ENCODE results near the gene P2RY14. TPM values are rescaled to one million over a fixed set of nuclear protein-coding genes. Genes with fewer than 3 reads are reported as not detected.
"Not testable (repeated sequence)": the region's sequence is repeated elsewhere in the genome, so short reads cannot be mapped to it uniquely, and the experiment has no call there.

The P2RY14 gene
- total RNA-seq, 3 donors from 2014 or later (not counting 1 experiment from before 2014, with no cell fraction given): 0.25 to 0.93 (median 0.31) TPM

DNA sequence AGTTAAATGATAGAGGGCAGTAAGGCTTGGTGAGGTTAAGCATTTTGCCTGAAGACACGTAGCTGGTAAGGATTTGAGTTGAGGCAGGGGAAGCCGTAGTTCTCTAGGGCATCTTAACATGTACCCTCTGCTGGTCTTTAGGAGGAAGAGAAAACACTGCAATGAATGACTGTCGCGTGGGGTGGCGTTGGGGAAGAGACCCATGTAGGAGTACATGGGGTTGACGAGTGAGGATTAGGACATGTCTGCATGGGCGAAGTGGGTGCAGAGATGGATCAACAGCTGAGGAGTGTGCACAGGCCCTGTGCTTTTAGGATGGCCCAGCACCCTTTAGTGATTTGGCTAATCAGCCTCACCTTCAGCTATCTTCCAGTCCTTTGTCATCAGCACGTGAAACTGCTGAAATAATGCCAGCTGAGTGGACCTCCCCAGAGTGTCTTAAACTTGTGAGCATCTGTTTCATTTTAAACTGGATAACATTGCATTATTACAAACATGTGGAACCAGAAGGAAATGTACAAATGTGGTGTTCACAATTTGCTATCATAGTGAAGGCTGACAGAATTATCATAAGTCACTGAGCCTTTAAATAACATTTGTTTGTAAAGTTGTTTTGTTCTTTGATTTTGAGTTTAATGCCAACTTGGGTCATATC is 15.3 kb downstream of the P2RY14 start:
- no peaks in the 10 kb centered on the region for H3K4me1 Mint-ChIP-seq
- ATAC-seq (no peak), DNase-seq (no peak)
- TF ChIP-seq, protein P1, sequence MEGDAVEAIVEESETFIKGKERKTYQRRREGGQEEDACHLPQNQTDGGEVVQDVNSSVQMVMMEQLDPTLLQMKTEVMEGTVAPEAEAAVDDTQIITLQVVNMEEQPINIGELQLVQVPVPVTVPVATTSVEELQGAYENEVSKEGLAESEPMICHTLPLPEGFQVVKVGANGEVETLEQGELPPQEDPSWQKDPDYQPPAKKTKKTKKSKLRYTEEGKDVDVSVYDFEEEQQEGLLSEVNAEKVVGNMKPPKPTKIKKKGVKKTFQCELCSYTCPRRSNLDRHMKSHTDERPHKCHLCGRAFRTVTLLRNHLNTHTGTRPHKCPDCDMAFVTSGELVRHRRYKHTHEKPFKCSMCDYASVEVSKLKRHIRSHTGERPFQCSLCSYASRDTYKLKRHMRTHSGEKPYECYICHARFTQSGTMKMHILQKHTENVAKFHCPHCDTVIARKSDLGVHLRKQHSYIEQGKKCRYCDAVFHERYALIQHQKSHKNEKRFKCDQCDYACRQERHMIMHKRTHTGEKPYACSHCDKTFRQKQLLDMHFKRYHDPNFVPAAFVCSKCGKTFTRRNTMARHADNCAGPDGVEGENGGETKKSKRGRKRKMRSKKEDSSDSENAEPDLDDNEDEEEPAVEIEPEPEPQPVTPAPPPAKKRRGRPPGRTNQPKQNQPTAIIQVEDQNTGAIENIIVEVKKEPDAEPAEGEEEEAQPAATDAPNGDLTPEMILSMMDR (IDR thresholded peaks at IDR 0.05): no peak
- WGBS (ENCODE audit: insufficient coverage): 97% methylated on average over 8 of the region's 8 CpGs
- H3K27ac Mint-ChIP-seq: no peak overlapping the region
- H3K4me3 ChIP-seq (ENCODE audit: low read length): no peak overlapping the region
- no peaks in the 10 kb centered on the region for H3K36me3 ChIP-seq (ENCODE audit: control insufficient read depth, insufficient read depth, low read length)
- H3K36me3 Mint-ChIP-seq: no peaks in the 10 kb centered on the region
- H3K27me3 ChIP-seq (ENCODE audit: control insufficient read depth, insufficient read depth, low read length): no peaks in the 10 kb centered on the region
- no peaks in the 10 kb centered on the region for H3K9me3 Mint-ChIP-seq
- H3K4me3 Mint-ChIP-seq: no peak overlapping the region
- H3K27me3 Mint-ChIP-seq (ENCODE audit: low read depth in 2 of 2): peaks cover 0 to 2% of the 10 kb centered on the region in 2 donors
- H3K9me3 ChIP-seq (ENCODE audit: control insufficient read depth, insufficient read depth, low read length): no peaks in the 10 kb centered on the region
- peaks cover 7% of the 10 kb centered on the region for H3K4me1 ChIP-seq (ENCODE audit: control insufficient read depth, insufficient read depth, low read length)
- H3K27ac ChIP-seq (ENCODE audit: low read length): no peak overlapping the region
- intact Hi-C loops (cut with micrococcal nuclease): no loop called here

DNA sequence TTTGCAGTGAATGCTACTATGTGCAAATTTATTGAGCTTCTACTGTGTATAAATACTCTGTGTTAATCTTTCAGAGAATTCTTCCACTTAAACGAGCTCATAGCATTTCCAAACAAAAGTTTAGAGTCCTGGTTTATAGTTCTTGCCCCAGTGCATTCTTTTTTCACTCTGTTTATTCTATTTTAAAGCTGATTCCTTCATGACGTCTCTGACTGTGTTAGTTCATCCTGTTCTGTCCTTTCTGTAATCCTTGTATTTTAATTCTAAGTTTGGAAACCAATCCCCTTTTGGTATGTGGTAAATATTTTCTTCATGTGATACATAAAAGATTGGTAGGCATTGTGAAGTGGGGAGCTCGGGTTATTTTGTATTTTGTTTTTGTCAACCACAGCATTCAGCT is 18.7 kb downstream of the P2RY14 start:
- H3K4me1 Mint-ChIP-seq: no peaks in the 10 kb centered on the region
- peaks cover 0 to 12% of the 10 kb centered on the region in 2 donors for H3K27me3 Mint-ChIP-seq (ENCODE audit: low read depth in 2 of 2)
- no peak overlapping the region for H3K4me3 Mint-ChIP-seq
- no peaks in the 10 kb centered on the region for H3K9me3 Mint-ChIP-seq
- no peaks in the 10 kb centered on the region for H3K4me1 ChIP-seq (ENCODE audit: control insufficient read depth, insufficient read depth, low read length)
- H3K4me3 ChIP-seq (ENCODE audit: low read length): no peak overlapping the region
- H3K27ac Mint-ChIP-seq: no peak overlapping the region
- 84% methylated on average over 3 of the region's 3 CpGs for WGBS (ENCODE audit: insufficient coverage)
- H3K36me3 Mint-ChIP-seq: no peaks in the 10 kb centered on the region
- no peaks in the 10 kb centered on the region for H3K36me3 ChIP-seq (ENCODE audit: control insufficient read depth, insufficient read depth, low read length)
- DNase-seq (no peak), ATAC-seq (no peak)
- intact Hi-C loops (cut with micrococcal nuclease): no loop called here
- H3K27me3 ChIP-seq (ENCODE audit: control insufficient read depth, insufficient read depth, low read length): no peaks in the 10 kb centered on the region
- H3K9me3 ChIP-seq (ENCODE audit: control insufficient read depth, insufficient read depth, low read length): no peaks in the 10 kb centered on the region
- TF ChIP-seq, protein P1 (IDR thresholded peaks at IDR 0.05): no peak
- H3K27ac ChIP-seq (ENCODE audit: low read length): no peak overlapping the region

DNA sequence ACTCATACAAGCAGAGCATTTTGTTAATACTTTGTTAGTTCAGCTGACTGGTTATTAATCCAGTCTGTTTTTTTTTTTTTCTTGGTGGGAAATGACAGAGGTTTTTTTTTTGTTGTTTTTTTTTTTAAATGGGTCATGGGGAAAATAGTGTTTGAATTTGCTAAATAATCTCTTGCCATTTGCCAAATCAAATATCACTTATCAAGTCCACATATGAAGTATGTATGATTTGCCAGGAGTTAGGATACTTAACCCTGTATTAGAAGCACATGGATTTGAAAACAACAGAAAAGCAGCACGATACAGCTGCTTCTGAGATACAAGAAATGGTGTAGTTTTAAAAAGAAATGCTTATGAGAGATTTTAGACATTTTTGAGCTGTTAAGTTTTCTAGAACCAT is 21.6 kb downstream of the P2RY14 start:
- Histone ChIP-seq H3K9me3 (ENCODE audit: control insufficient read depth, insufficient read depth, low read length) (no peaks in the 10 kb centered on the region), H3K4me3 (ENCODE audit: low read length) (no peak overlapping the region), H3K4me1 (ENCODE audit: control insufficient read depth, insufficient read depth, low read length) (no peaks in the 10 kb centered on the region), H3K27ac (ENCODE audit: low read length) (no peak overlapping the region), H3K36me3 (ENCODE audit: control insufficient read depth, insufficient read depth, low read length) (no peaks in the 10 kb centered on the region), H3K27me3 (ENCODE audit: control insufficient read depth, insufficient read depth, low read length) (no peaks in the 10 kb centered on the region)
- H3K27ac Mint-ChIP-seq: no peak overlapping the region
- no peak overlapping the region for H3K4me3 Mint-ChIP-seq
- 94% methylated on average over 1 of the region's 1 CpG for WGBS (ENCODE audit: insufficient coverage)
- H3K4me1 Mint-ChIP-seq: no peaks in the 10 kb centered on the region
- no peak for ATAC-seq
- intact Hi-C loops (cut with micrococcal nuclease): no loop called here
- TF ChIP-seq, protein P1 (IDR thresholded peaks at IDR 0.05): no peak
- no peaks in the 10 kb centered on the region for H3K36me3 Mint-ChIP-seq
- H3K9me3 Mint-ChIP-seq: no peaks in the 10 kb centered on the region
- peaks cover 0 to 12% of the 10 kb centered on the region in 2 donors for H3K27me3 Mint-ChIP-seq (ENCODE audit: low read depth in 2 of 2)
- no peak for DNase-seq

DNA sequence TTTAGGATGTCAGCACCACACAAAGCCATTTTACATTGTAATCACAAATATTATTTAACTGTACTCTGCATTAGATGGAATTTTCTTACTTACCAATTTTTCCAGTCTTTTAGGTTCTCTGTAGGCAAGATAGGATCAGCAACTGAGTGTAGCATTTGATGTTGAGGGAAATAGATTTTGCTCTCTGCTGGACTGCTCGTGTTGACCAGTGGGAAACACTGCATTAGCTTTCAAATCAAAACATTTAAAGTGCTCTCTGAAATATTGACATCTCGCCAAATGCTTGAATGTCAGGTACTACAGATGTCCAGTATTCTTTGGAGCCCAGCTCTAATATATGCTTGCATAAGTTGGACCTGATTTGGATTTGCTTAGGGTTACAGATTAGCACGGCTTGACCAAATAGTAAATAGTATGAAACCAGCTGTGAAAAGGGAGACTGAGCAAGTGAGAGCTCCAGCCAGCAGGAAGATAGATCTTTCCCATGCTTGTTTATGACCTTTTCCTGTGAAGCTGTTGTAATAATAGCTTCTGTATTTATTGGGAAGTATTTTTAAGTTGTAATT is 29.5 kb downstream of the P2RY14 start:
- no peaks in the 10 kb centered on the region for H3K4me1 Mint-ChIP-seq
- WGBS (ENCODE audit: insufficient coverage): 95% methylated on average over 3 of the region's 3 CpGs
- H3K27ac Mint-ChIP-seq: no peak overlapping the region

DNA sequence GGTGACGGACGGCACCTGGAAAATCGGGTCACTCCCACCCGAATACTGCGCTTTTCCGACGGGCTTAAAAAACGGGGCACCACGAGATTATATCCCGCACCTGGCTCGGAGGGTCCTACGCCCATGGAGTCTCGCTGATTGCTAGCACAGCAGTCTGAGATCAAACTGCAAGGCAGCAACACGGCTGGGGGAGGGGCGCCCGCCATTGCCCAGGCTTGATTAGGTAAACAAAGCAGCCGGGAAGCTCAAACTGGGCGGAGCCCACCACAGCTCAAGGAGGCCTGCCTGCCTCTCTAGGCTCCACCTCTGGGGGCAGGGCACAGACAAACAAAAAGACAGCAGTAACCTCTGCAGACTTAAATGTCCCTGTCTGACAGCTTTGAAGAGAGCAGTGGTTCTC is 36.3 kb downstream of the P2RY14 start:
- intact Hi-C loops (cut with micrococcal nuclease); H3K4me1 Mint-ChIP-seq; H3K27me3 Mint-ChIP-seq (ENCODE audit: low read depth in 2 of 2); H3K9me3 ChIP-seq (ENCODE audit: control insufficient read depth, insufficient read depth, low read length); H3K9me3 Mint-ChIP-seq; ATAC-seq; H3K27ac ChIP-seq (ENCODE audit: low read length); DNase-seq; H3K27me3 ChIP-seq (ENCODE audit: control insufficient read depth, insufficient read depth, low read length); H3K4me3 ChIP-seq (ENCODE audit: low read length); H3K27ac Mint-ChIP-seq; H3K36me3 Mint-ChIP-seq; H3K36me3 ChIP-seq (ENCODE audit: control insufficient read depth, insufficient read depth, low read length); H3K4me1 ChIP-seq (ENCODE audit: control insufficient read depth, insufficient read depth, low read length); H3K4me3 Mint-ChIP-seq: not testable (repeated sequence)
- 93% methylated on average over 14 of the region's 18 CpGs for WGBS (ENCODE audit: insufficient coverage)

More for the DNA sequence above, 29.5 kb downstream of the P2RY14 start:
- Histone ChIP-seq H3K4me3 (ENCODE audit: low read length) (no peak overlapping the region), H3K36me3 (ENCODE audit: control insufficient read depth, insufficient read depth, low read length) (no peaks in the 10 kb centered on the region), H3K9me3 (ENCODE audit: control insufficient read depth, insufficient read depth, low read length) (no peaks in the 10 kb centered on the region), H3K4me1 (ENCODE audit: control insufficient read depth, insufficient read depth, low read length) (no peaks in the 10 kb centered on the region), H3K27me3 (ENCODE audit: control insufficient read depth, insufficient read depth, low read length) (no peaks in the 10 kb centered on the region), H3K27ac (ENCODE audit: low read length) (no peak overlapping the region)
- intact Hi-C loops (cut with micrococcal nuclease): no loop called here
- Mint-ChIP-seq H3K4me3 (no peak overlapping the region), H3K9me3 (no peaks in the 10 kb centered on the region), H3K36me3 (no peaks in the 10 kb centered on the region), H3K27me3 (ENCODE audit: low read depth in 2 of 2) (peaks cover 0 to 6% of the 10 kb centered on the region in 2 donors)
- TF ChIP-seq, protein P1 (IDR thresholded peaks at IDR 0.05): no peak
- ATAC-seq (no peak), DNase-seq (no peak)
